ENCODE results near the gene OLFML2A.
"Not testable (repeated sequence)": the region's sequence is repeated elsewhere in the genome, so short reads cannot be mapped to it uniquely, and the experiment has no call there.

Gene OLFML2A

DNA sequence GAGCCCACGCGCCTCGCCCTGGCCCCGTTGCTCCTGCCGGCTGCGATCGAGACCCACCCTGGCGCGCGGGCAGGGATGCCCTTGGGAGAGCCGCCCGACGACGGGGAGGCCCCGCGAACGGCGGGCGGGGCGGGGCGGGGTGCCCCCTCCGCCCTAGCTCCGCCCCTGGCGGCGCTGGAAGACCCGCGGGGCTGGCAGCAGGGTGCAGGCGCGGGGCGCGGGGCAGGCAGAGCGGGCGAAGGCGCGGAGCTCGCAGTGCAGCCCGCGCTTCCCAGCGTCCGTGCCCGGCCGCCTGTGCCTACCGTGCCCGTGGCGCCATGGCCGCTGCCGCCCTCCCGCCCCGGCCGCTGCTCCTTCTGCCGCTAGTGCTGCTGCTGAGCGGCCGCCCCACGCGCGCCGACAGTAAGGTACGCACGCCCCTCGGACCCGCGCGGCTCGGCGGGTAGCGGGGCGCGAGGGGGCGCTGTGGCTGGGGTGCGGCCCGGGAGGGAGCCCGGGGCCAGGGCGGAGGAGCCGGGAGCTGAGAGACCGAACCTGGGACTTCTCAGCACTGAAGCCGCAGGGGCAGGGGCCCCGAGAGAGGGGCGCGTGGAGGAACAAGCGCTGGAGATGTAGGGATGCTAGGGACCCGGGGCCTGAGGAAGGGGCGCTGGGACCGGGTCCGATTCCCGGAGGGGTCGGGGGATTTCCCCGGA lies at the start of gene OLFML2A:
Gene OLFML2A, plus strand, starts transcription at position 180 of the 695 bp plus-strand sequence. Its CDS starts 138 bp downstream, at position 318.
- no peaks in the 10 kb centered on the region for H3K9me3 Mint-ChIP-seq
- H3K4me1 Mint-ChIP-seq (ENCODE audit: low read depth): peaks cover 34% of the 10 kb centered on the region
- peak within 1 kb of the TSS; percentile 73 for H3K4me3 Mint-ChIP-seq
- peaks cover 33% of the 10 kb centered on the region for H3K27me3 Mint-ChIP-seq
- intact Hi-C loops (cut with micrococcal nuclease): no loop called here
- H3K27ac Mint-ChIP-seq: peak within 1 kb of the TSS; percentile 52
- no peaks in the 10 kb centered on the region for H3K36me3 Mint-ChIP-seq (ENCODE audit: low read depth)

DNA sequence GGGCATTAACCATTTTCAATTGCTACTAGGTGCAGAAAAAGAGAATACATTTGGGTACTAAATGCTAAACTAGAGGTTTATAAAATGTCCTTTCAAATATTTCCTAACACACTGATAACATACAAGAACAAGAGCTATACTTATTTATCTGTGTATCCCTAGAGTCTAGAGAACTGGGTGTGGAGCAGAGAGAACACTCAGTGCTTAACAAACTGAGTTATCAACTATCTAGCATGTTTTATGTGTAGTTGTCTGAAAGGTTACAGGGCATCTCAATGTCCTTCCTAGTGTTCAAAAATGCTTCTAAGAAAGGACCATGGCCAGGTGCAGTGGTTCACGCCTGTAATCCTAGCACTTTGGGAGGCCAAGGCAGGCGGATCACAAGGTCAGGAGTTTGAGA lies 46.2 kb upstream of the OLFML2A start:
- Mint-ChIP-seq H3K4me1 (ENCODE audit: low read depth) (peaks cover 19% of the 10 kb centered on the region), H3K9me3 (no peaks in the 10 kb centered on the region), H3K27me3 (no peaks in the 10 kb centered on the region), H3K27ac (no peak overlapping the region), H3K36me3 (ENCODE audit: low read depth) (peaks cover 16% of the 10 kb centered on the region), H3K4me3 (no peak overlapping the region)
- intact Hi-C loops (cut with micrococcal nuclease): no loop called here

DNA sequence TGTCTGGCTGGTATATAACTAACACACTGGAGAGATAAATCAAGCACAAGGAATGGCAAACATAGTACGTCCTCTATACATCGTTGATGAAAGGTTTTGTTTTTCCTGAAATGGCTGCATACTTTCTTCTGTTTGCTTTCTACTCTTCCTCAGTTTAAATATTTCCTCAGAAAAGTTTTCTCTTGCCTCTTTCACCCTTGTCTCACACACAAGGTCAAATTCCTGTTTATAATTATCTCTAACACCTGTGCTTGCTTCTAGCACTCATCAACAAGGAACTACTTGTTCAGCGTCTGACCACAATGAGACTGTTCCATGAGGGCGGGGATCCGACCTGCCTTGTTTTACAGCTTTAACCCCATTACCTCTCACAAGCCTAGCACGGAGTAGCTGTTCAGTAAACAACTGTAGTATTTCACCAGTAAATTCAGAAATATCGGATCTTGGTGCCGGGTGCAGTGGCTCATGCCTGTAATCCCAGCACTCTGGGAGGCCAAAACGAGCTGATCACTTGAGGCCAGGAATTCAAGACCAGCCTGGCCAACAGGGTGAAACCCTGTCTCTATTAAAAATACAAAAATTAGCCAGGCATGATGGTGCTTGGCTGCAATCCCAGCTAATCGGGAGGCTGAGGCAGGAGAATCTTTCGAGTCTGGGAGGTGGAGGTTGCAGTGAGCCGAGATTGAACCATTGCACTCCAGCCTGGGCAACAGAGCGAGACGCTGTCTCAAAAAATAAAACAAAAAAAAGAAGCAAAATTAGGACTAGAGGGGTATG lies 42.8 kb upstream of the OLFML2A start:
- H3K4me3 Mint-ChIP-seq: no peak overlapping the region
- H3K9me3 Mint-ChIP-seq: no peaks in the 10 kb centered on the region
- H3K27me3 Mint-ChIP-seq: no peaks in the 10 kb centered on the region
- intact Hi-C loops (cut with micrococcal nuclease): no loop called here
- H3K4me1 Mint-ChIP-seq (ENCODE audit: low read depth): peaks cover 22% of the 10 kb centered on the region
- no peak overlapping the region for H3K27ac Mint-ChIP-seq
- H3K36me3 Mint-ChIP-seq (ENCODE audit: low read depth): peaks cover 10% of the 10 kb centered on the region

DNA sequence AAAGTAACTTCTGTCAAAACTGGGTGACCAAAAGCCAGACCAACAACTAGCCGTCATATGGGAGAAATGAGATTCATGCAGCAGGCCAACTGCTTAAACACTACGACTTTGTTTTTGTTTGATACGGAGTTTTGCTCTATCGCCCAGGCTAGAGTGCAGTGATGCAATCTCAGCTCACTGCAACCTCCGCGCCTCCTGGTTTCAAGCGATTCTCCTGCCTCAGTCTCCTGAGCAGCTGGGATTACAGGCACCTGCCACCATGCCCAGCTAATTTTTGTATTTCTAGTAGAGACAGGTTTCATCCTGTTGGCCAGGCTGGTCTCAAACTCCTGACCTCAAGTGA lies 42.2 kb upstream of the OLFML2A start:
- Mint-ChIP-seq H3K36me3 (ENCODE audit: low read depth) (peaks cover 10% of the 10 kb centered on the region), H3K27ac (peak overlapping the region; percentile 43), H3K4me1 (ENCODE audit: low read depth) (peaks cover 22% of the 10 kb centered on the region)
- H3K9me3 Mint-ChIP-seq; H3K27me3 Mint-ChIP-seq; H3K4me3 Mint-ChIP-seq; intact Hi-C loops (cut with micrococcal nuclease): not testable (repeated sequence)

DNA sequence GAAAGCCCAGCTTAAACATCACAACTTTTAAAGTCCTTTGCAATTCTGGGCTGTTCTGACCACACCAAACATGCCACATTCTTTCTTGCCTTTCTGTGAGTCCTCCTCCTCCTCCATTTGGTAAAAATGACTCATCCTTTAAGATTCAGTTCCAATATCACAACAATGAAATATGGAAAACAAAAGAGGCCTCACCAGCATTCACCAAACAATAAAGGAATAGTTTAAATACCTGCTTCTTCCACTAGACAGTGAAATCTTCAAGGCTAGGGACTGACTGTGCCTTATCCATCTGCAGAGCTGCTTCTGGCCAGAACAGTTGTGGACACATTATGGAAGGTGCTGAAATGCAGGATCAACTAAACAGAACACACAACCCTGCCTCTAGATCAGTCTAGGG lies 41.8 kb upstream of the OLFML2A start:
- Mint-ChIP-seq H3K4me3 (no peak overlapping the region), H3K36me3 (ENCODE audit: low read depth) (peaks cover 9% of the 10 kb centered on the region), H3K4me1 (ENCODE audit: low read depth) (peaks cover 22% of the 10 kb centered on the region), H3K27ac (peak overlapping the region; percentile 43), H3K9me3 (no peaks in the 10 kb centered on the region), H3K27me3 (no peaks in the 10 kb centered on the region)
- intact Hi-C loops (cut with micrococcal nuclease): no loop called here

DNA sequence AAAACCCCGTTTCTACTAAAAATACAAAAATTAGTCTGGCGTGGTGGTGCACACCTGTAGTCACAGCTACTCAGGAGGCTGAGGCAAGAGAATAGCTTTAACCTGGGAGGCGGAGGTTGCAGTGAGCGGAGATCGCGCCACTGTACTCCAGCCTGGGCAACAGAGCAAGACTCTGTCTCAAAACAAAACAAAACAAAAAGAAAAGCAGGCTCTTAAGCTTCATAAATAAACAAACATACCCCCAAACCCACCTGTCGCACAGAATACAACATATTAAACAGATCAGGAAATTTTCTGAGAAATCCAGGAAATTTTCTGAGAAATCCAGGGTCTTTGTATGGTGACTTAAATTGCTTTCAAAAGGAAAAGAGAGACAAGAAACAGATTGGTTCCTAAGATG lies 38.9 kb upstream of the OLFML2A start:
- H3K27ac Mint-ChIP-seq; H3K4me3 Mint-ChIP-seq; intact Hi-C loops (cut with micrococcal nuclease); H3K9me3 Mint-ChIP-seq; H3K36me3 Mint-ChIP-seq (ENCODE audit: low read depth); H3K27me3 Mint-ChIP-seq: not testable (repeated sequence)
- H3K4me1 Mint-ChIP-seq (ENCODE audit: low read depth): peaks cover 43% of the 10 kb centered on the region

DNA sequence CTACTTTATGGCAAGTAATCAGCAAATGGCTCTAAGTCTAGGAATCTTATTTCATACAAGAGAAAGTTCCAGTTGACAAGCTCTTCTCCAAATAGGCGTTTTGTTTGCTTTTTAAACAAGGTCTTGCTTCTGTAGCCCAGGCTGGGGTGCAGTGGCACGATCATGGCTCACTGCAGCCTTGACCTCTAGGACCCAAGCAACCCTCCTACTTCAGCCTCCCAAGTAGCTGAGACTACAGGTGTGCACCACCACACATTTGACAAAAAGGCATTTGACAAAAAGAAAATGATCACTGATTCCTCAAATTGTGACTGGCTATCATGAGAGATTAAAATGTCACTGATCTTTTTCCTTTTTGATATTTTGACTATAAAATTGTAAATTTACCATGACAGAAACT lies 37.6 kb upstream of the OLFML2A start:
- Mint-ChIP-seq H3K36me3 (ENCODE audit: low read depth) (no peaks in the 10 kb centered on the region), H3K4me3 (no peak overlapping the region), H3K4me1 (ENCODE audit: low read depth) (peaks cover 47% of the 10 kb centered on the region)

DNA sequence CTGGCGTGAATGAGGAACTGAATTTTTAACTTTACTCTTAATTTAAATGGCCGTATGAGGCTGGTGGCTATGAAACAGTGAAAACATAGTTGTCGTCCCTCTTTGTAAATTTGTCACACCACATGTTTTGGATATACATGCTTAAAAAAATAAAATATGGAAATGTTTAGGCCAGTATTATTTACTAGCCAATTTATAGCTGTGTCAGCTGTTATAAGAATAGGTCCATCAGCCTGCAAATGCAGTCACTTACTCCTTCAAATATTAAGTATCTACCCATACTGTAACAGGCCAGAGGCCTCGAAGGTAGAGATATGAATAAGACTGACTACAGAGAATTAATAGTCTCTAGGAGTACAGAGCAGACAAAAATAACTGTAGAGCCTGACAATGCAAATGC lies 35.8 kb upstream of the OLFML2A start:
- Mint-ChIP-seq H3K36me3 (ENCODE audit: low read depth) (no peaks in the 10 kb centered on the region), H3K4me3 (no peak overlapping the region), H3K4me1 (ENCODE audit: low read depth) (peaks cover 37% of the 10 kb centered on the region), H3K9me3 (no peaks in the 10 kb centered on the region), H3K27ac (peak overlapping the region; percentile 44), H3K27me3 (no peaks in the 10 kb centered on the region)
- intact Hi-C loops (cut with micrococcal nuclease): no loop called here

More for the DNA sequence above, 37.6 kb upstream of the OLFML2A start:
- intact Hi-C loops (cut with micrococcal nuclease): no loop called here
- Mint-ChIP-seq H3K9me3 (no peaks in the 10 kb centered on the region), H3K27me3 (no peaks in the 10 kb centered on the region), H3K27ac (no peak overlapping the region)

DNA sequence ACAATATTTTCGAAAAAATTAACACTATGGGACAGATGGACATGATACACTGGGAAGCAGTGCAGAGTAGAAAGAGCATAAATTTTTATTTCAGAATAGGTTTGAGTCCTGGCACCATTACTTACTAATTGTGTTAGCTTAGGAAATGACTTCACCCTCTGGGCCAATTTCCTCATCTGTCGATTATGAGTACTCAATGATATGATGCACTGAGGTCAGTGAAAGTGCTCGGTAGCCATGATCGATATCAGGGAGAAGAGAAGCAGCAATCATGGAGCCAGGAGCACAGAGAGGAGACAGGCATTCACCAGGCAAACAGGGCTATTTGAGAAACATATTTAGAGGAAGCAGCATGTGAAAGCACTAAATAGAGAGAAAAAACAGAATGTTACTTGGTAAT lies 35.3 kb upstream of the OLFML2A start:
- intact Hi-C loops (cut with micrococcal nuclease): no loop called here
- Mint-ChIP-seq H3K4me3 (no peak overlapping the region), H3K4me1 (ENCODE audit: low read depth) (peaks cover 37% of the 10 kb centered on the region), H3K36me3 (ENCODE audit: low read depth) (no peaks in the 10 kb centered on the region), H3K9me3 (no peaks in the 10 kb centered on the region), H3K27me3 (no peaks in the 10 kb centered on the region), H3K27ac (peak overlapping the region; percentile 44)

DNA sequence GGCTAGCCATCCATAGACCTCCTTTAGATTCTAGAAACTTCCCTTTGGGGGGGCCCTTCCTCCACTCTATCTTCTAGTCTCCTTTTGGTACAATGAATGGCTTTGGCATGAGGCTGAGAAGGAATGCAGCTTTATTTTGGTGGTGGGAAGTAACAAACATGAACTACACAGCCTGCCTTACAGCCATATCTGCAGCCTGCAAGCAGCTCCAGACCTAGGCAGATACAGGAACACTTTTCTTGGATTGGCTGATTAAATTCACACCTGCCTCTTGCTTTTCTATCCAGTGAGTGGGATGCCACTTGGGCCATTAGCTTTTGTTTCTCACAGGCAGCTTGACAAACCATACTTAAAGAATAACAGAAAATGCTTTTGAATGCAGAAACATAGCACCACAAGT lies 34.0 kb upstream of the OLFML2A start:
- peak overlapping the region; percentile 44 for H3K27ac Mint-ChIP-seq
- no peaks in the 10 kb centered on the region for H3K27me3 Mint-ChIP-seq
- H3K36me3 Mint-ChIP-seq (ENCODE audit: low read depth): no peaks in the 10 kb centered on the region
- no peak overlapping the region for H3K4me3 Mint-ChIP-seq
- peaks cover 46% of the 10 kb centered on the region for H3K4me1 Mint-ChIP-seq (ENCODE audit: low read depth)
- intact Hi-C loops (cut with micrococcal nuclease): no loop called here
- H3K9me3 Mint-ChIP-seq: no peaks in the 10 kb centered on the region

DNA sequence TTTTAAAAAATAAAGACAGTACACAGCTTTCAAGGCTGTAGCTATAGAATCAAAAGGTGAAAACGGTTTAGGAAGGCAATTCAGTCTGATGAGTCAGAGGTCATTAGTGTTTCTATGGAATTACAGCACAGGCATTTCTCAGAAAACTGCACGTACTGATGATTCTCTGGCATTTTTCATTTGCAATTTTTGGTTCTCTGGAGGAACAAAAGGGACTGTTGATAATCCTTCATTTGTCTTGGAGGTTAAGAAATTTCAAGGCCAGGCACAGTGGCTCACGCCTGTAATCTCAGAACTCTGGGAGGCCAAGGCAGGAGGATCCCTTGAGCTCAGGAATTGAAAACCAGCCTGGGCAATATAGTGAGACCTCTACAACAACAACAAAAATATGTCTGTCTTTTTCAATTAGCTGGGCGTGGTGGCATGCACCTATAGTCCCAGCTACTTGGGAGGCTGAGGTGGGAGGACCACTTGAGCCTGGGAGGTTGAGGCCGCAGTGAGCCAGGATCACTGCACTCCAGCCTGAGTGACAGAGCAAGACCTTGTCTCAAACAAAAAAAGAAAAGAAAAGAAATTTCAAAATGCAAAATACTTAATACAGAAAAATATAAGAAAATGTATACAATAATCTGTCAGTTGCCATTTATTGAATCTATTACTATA lies 33.1 kb upstream of the OLFML2A start:
- intact Hi-C loops (cut with micrococcal nuclease): no loop called here
- Mint-ChIP-seq H3K36me3 (ENCODE audit: low read depth) (no peaks in the 10 kb centered on the region), H3K9me3 (no peaks in the 10 kb centered on the region), H3K4me1 (ENCODE audit: low read depth) (peaks cover 46% of the 10 kb centered on the region), H3K27ac (peak overlapping the region; percentile 86), H3K27me3 (no peaks in the 10 kb centered on the region), H3K4me3 (peak overlapping the region; percentile 30)

DNA sequence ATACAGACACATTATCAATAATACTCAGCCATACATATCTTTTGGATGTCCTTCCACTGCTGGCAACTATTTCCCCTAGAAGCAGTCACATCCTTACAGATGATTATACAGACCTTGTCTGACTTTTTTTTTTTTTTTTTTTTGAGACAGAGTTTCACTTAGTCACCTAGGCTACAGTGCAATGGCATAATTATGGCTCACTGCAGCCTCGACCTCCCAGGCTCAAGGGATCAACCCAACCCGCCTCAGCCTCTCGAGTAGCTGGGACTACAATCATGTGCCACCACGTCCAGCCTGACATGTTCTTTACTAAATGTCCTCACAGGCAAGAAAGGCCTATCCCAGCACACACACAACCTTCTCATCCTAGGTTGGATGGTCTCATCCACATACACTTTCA lies 29.9 kb upstream of the OLFML2A start:
- Mint-ChIP-seq H3K4me3 (no peak overlapping the region), H3K9me3 (no peaks in the 10 kb centered on the region), H3K4me1 (ENCODE audit: low read depth) (peaks cover 43% of the 10 kb centered on the region), H3K27ac (peak overlapping the region; percentile 29), H3K36me3 (ENCODE audit: low read depth) (no peaks in the 10 kb centered on the region), H3K27me3 (no peaks in the 10 kb centered on the region)
- intact Hi-C loops (cut with micrococcal nuclease): no loop called here

DNA sequence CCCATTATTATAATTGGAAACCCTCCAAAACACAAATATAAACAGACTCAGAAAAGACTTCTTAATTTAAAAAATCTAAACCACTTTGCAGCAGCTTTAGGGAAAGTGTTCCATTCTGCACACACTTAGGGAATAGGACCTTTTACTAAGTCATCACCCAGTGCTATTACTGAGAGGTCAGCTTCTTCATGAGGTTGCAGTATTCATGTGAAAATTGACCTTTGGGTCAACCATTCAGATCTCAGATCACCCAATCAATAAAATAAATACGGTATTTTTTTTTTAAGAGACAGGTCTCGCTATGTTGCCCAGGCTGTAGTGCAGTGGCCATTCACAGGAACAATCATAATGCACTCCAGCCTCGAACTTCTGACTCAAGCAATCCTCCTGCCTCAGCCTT lies 27.6 kb upstream of the OLFML2A start:
- intact Hi-C loops (cut with micrococcal nuclease): no loop called here
- no peaks in the 10 kb centered on the region for H3K27me3 Mint-ChIP-seq
- H3K4me3 Mint-ChIP-seq: no peak overlapping the region
- no peak overlapping the region for H3K27ac Mint-ChIP-seq
- H3K9me3 Mint-ChIP-seq: no peaks in the 10 kb centered on the region
- H3K4me1 Mint-ChIP-seq (ENCODE audit: low read depth): peaks cover 33% of the 10 kb centered on the region
- H3K36me3 Mint-ChIP-seq (ENCODE audit: low read depth): no peaks in the 10 kb centered on the region

DNA sequence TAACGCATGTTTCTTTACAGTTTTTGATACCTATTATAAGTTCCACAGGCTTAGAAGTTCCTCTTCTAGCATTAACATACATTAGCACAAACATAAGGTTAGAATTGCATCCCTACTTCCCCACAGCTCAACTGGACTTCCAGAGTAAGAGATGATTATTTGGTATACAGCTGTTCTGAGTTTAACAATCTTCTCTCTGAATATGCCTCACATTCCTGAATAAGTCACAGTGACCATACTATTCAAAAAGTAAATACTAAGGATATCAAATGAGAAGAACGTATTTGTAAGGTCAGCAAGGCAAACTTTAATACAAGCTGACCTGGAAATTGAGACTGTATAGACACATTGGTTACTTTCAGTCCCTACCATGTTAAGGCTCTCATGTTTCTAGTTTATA lies 27.2 kb upstream of the OLFML2A start:
- Mint-ChIP-seq H3K9me3 (no peaks in the 10 kb centered on the region), H3K4me1 (ENCODE audit: low read depth) (peaks cover 33% of the 10 kb centered on the region), H3K4me3 (no peak overlapping the region), H3K36me3 (ENCODE audit: low read depth) (no peaks in the 10 kb centered on the region), H3K27ac (peak overlapping the region; percentile 43), H3K27me3 (no peaks in the 10 kb centered on the region)
- intact Hi-C loops (cut with micrococcal nuclease): no loop called here

All from dendritic cell treated with granulocyte-macrophage colony-stimulating factor and Interleukin-4, amounts not matched to agents 40 ng/mL and 50 ng/mL, for 4 days (primary cell).